K562 (cell line): Measurements from ENCODE around the gene PYGM. TPM values are rescaled to one million over a fixed set of nuclear protein-coding genes. Genes with fewer than 3 reads are reported as not detected.

Experiments used
- ATAC-seq: fragments of 200-7000 bp; cut with Tn5 transposase; 3 replicates; pipeline ENCODE4 v1.9.1; 2020; ENCODE audit warnings: moderate library complexity
- BruUV-seq: library from RNA; stranded (reverse); fragments of 400-500 nt; replicated peaks from 2 replicates; lab custom pipeline; 2021; lab: Mats Ljungman, UMichigan
- CTCF ChIA-PET: fragments of 300-600 bp; formaldehyde crosslinking; extraction: SDS; loops from one replicate; lab custom pipeline; 2021; ENCODE audit warnings: low intra/inter-chr PET ratio; lab: Yijun Ruan, JAX
- POLR2A ChIA-PET: fragments of 300-600, 350-650 bp; sonication (Branson Sonifier 250); formaldehyde crosslinking; extraction: SDS; loops from one replicate; lab custom pipeline; 2021; ENCODE audit warnings: antibody characterized with exemption, inconsistent platforms; lab: Yijun Ruan, JAX
- DNase-seq, 4 experiments: peaks; one replicate each; pipeline versions ENCODE4 v3.0.0 to v3.0.0-alpha.2; 2011 to 2018; ENCODE audit warnings: low spot score in 3 of 4, mixed read lengths in 3 of 4; ENCODE audit errors: extremely low read depth in 1 of 4
- FAIRE-seq: peaks from 2 replicates; lab custom pipeline; 2011; peaks lifted over from hg19 to GRCh38; lab: Jason Lieb, UNC
- H2AFZ ChIP-seq: 2 replicates; pipeline ENCODE4 v1.6.0; 2011; ENCODE audit warnings: low read depth, low read length, control low read depth, inconsistent platforms
- H3K27ac ChIP-seq: fragments of 200-600 bp; 3 replicates; pipeline ENCODE4 v1.8.0; 2011; ENCODE audit warnings: low read depth, mild to moderate bottlenecking, control low read depth, inconsistent platforms, low read length, moderate library complexity, mixed read lengths; ENCODE audit errors: extremely low read depth
- H3K27me3 ChIP-seq, 2 experiments: fragments of 300-600 bp in 1 of 2; 2 replicates in 1 of 2; 3 replicates in 1 of 2; pipeline versions ENCODE4 v1.6.0 to v1.8.0; 2011; ENCODE audit warnings: inconsistent platforms in 2 of 2, low read length in 2 of 2, mild to moderate bottlenecking in 1 of 2, mixed read lengths in 1 of 2, moderate library complexity in 1 of 2; ENCODE audit not compliant: control insufficient read depth in 2 of 2, insufficient read depth in 2 of 2
- H3K36me3 ChIP-seq: fragments of 300-600 bp; 3 replicates; pipeline ENCODE4 v1.8.0; 2011; ENCODE audit warnings: mild to moderate bottlenecking, low read length, inconsistent platforms; ENCODE audit not compliant: control insufficient read depth, insufficient read depth
- H3K4me1 ChIP-seq, 2 experiments: fragments of 200-600 bp in 1 of 2; replicated peaks in 1 of 2; 2 replicates in 1 of 2; 3 replicates in 1 of 2; pipeline versions ENCODE4 v1.5.1 to v1.8.0; 2011; ENCODE audit warnings: inconsistent platforms in 2 of 2, low read length in 2 of 2, mild to moderate bottlenecking in 1 of 2, mixed read lengths in 1 of 2, moderate library complexity in 1 of 2; ENCODE audit not compliant: control insufficient read depth in 2 of 2, insufficient read depth in 2 of 2
- H3K4me2 ChIP-seq: 2 replicates; pipeline ENCODE4 v1.6.1; 2011; ENCODE audit warnings: low read length, control low read depth, inconsistent platforms, mixed read lengths; ENCODE audit not compliant: insufficient read depth
- H3K4me3 ChIP-seq: fragments of 200-600 bp; sonication (generic), shearing (Covaris generic); 2 replicates; pipeline ENCODE4 v1.5.1; 2016; ENCODE audit warnings: control low read depth, inconsistent platforms
- H3K79me2 ChIP-seq: fragments of 200-600 bp; 3 replicates; pipeline ENCODE4 v1.8.0; 2011; ENCODE audit warnings: low read length, inconsistent platforms; ENCODE audit not compliant: control insufficient read depth, insufficient read depth
- H3K9ac ChIP-seq, 2 experiments: 2 replicates each; pipeline versions ENCODE4 v1.6.0 to v1.6.1; 2011; ENCODE audit warnings: low read depth in 2 of 2, low read length in 2 of 2, control low read depth in 1 of 2, inconsistent platforms in 1 of 2, mild to moderate bottlenecking in 1 of 2, mixed read lengths in 1 of 2; ENCODE audit not compliant: insufficient read depth in 1 of 2
- H3K9me1 ChIP-seq: one replicate; pipeline ENCODE4 v1.6.0; 2011; ENCODE audit warnings: inconsistent platforms, mild to moderate bottlenecking, low read length, moderate library complexity; ENCODE audit not compliant: control insufficient read depth, insufficient read depth
- H3K9me3 ChIP-seq: replicated peaks from 2 replicates; pipeline ENCODE4 v1.5.1; 2011; ENCODE audit warnings: low read depth, low read length, inconsistent platforms; ENCODE audit not compliant: control insufficient read depth, insufficient read depth
- H4K20me1 ChIP-seq: replicated peaks from 2 replicates; pipeline ENCODE4 v1.6.1; 2011; ENCODE audit warnings: low read length, inconsistent platforms, mixed read lengths; ENCODE audit not compliant: control insufficient read depth, insufficient read depth
- MLLT1 ChIP-seq, 2 experiments: fragments of 450-650 bp; IDR thresholded peaks; 2 replicates each; pipeline ENCODE4 v1.6.1; 2016
- RFX5 ChIP-seq: IDR thresholded peaks from 2 replicates; pipeline ENCODE4 v1.6.1; 2011; ENCODE audit warnings: low read depth, mild to moderate bottlenecking, improper control_type of control experiment, low read length
- SMARCC2 ChIP-seq: fragments of 450-650 bp; IDR thresholded peaks from 2 replicates; pipeline ENCODE4 v1.6.1; 2017; ENCODE audit warnings: antibody characterized with exemption, moderate library complexity, mild to moderate bottlenecking, low read depth
- TEAD2 ChIP-seq: fragments of 450-650 bp; IDR thresholded peaks from 2 replicates; pipeline ENCODE4 v1.6.1; 2016; ENCODE audit warnings: missing genetic modification characterization, control low read depth, missing compliant biosample characterization
- ZNF124 ChIP-seq: sonication (generic); formaldehyde crosslinking; IDR thresholded peaks from 2 replicates; pipeline ENCODE4 v1.8.1; 2022; ENCODE audit warnings: missing genetic modification reagents
- ZNF134 ChIP-seq: fragments of 250-450 bp; sonication (Bioruptor Pico); conservative IDR thresholded peaks from 2 replicates; pipeline ENCODE4 v1.4.0; 2020
- ZNF197 ChIP-seq: fragments of 200-800 bp; sonication (Bioruptor generic); IDR thresholded peaks from 2 replicates; pipeline ENCODE4 v1.6.1; 2016; ENCODE audit warnings: low read depth, missing genetic modification characterization, missing compliant biosample characterization
- WGBS: fragments of 100-300 bp; shearing (Covaris generic); methylation state at CpG from one replicate; pipeline ENCODE4 v1.1.6; 2016; ENCODE audit warnings: low coverage, mixed read lengths; ENCODE audit not compliant: insufficient coverage; ENCODE audit errors: missing lambda C conversion rate; 5-methylcytosine and 5-hydroxymethylcytosine counted together
- in situ Hi-C: fragments of 300-500 bp; cut with MboI; formaldehyde crosslinking; loops from 4 replicates; pipeline ENCODE4 v1.15.0; 2018; ENCODE audit warnings: inconsistent platforms, mixed read lengths
- intact Hi-C: fragments of 100-400 bp; cut with micrococcal nuclease; formaldehyde crosslinking; loops from 2 replicates; pipeline ENCODE4 v1.14.2; 2022
- polyA plus RNA-seq, 8 experiments: library from polyadenylated mRNA; depleted of rRNA in 4 of 8; stranded (reverse) in 5 of 8; unstranded in 3 of 8; fragments of >200 nt; fragmentation: Nextera tagmentation in 2 of 8; fragmentation: Illumina TruSeq in 1 of 8; extraction: Ambion mirVana in 2 of 8; extraction: Trizol in 1 of 8; gene quantifications; 2 replicates each; pipeline versions ENCODE4 v1.2.1 to v1.2.3, GENCODE V29; 2011 to 2014; ENCODE audit warnings: inconsistent platforms in 1 of 8, missing spikeins in 1 of 8
- total RNA-seq, 7 experiments: library from RNA; depleted of rRNA in 6 of 7; stranded (reverse); fragments of >200 nt in 6 of 7; fragmentation: Illumina TruSeq in 2 of 7; extraction: Trizol in 2 of 7; gene quantifications; 2 replicates each; pipeline versions ENCODE4 v1.2.1 to v1.2.3, GENCODE V29; 2011 to 2021; ENCODE audit warnings: low replicate concordance in 1 of 7

PYGM gene
- total and polyA plus RNA-seq, 9 of the 15 experiments (the other 6 are each of a cell fraction or from before 2014, with no cell fraction given): 0.07 to 1.5 (median 0.68) TPM

- CTCF ChIA-PET: interaction anchor here (0.6 kb wide), 1 partner anchor 64 kb away, joined by 4 read pairs; no protein-coding TSS in a partner anchor
- peaks cover 12 to 44% of the 10 kb centered on the region in 2 experiments for H3K4me1 ChIP-seq
- H3K27me3 ChIP-seq: peaks cover 37 to 64% of the 10 kb centered on the region in 2 experiments
- in situ Hi-C loops: no loop called here
- DNase-seq (no peak), FAIRE-seq (no peak), ATAC-seq (no peak)
- no peaks in the 10 kb centered on the region for H3K36me3 ChIP-seq
- no peak overlapping the region for H3K4me3 ChIP-seq
- no peaks in the 10 kb centered on the region for H3K79me2 ChIP-seq
- no peak for TF ChIP-seq ZNF134 (CRISPR knock-in tag)
- TF ChIP-seq ZNF124 (CRISPR knock-in tag): no peak
- TF ChIP-seq ZNF197 (CRISPR knock-in tag): no peak
- no peak for TF ChIP-seq TEAD2 (tag)
- TF ChIP-seq RFX5: no peak
- TF ChIP-seq MLLT1 (IDR thresholded peaks at IDR 0.05): no peak
- no peak for TF ChIP-seq SMARCC2
- no peaks in the 10 kb centered on the region; the same call in 1 of the 2 replicates for H3K9me3 ChIP-seq
- no peak overlapping the region for H3K4me2 ChIP-seq
- H3K9me1 ChIP-seq: no peaks in the 10 kb centered on the region
- BruUV-seq: no TSS peak
- H3K27ac ChIP-seq: no peak overlapping the region
- WGBS: 0% methylated on average over 5 of the region's 5 CpGs
- POLR2A ChIA-PET: interaction anchor here (1.3 kb wide), 2 partner anchors 11 to 16 kb away, joined by 4 read pairs; no protein-coding TSS in a partner anchor
- H4K20me1 ChIP-seq: peaks cover 29% of the 10 kb centered on the region
- no peak overlapping the region; a peak in 1 of 4 replicates for H3K9ac ChIP-seq
- H2AFZ ChIP-seq: no peak overlapping the region
- intact Hi-C loops: no loop called here
Measured at GRCh38 chr11:64715110-64715509, 44.7 kb downstream of the PYGM start.
